NCI-H1105 treated with DMSO at 0.1 percent for 48 hours (cell line): ENCODE data around the gene CACNA1C.

ENCODE experiments used
- DNase-seq: peaks from one replicate; lab custom pipeline; 2025; lab: John Stamatoyannopoulos, UW

CACNA1C gene

GRCh38 chr12:2171672-2172426 is 119.1 kb downstream of the CACNA1C start:
- no peak for DNase-seq

DNA sequence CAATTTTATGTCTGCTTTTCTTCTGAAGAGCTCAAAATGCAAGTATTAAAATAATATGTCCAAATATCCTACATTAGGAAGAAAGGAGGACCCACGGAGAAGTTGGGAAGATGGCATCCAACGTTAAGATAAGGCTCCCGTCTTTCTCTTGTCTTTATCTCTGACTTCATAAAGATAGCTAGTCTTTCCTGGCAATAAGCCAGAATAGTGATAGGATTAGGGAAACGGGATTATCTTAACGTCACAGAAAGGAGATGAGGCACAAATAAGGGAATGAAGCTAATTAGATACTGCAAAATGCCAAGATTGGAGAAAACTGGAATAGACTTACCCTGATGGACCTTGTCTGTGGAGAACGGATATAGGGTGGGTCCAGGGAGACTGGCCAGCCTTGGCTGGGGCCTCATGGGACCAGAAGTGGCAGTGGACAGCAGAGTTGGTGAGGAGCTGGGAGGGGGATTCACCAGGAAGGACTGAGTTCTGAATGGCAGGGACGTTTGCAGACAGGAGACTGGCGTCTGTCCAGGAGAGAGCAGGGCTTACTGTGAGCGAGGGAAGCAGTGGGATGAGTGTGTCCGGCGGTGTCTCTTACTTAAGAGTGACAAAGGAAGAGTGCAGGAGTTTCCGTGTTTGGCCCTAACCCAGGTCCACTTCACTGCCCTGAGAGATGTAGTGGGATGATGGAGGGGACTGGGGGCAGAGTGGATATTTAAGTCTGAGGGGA is 119.9 kb downstream of the CACNA1C start:
- DNase-seq: no peak

DNA sequence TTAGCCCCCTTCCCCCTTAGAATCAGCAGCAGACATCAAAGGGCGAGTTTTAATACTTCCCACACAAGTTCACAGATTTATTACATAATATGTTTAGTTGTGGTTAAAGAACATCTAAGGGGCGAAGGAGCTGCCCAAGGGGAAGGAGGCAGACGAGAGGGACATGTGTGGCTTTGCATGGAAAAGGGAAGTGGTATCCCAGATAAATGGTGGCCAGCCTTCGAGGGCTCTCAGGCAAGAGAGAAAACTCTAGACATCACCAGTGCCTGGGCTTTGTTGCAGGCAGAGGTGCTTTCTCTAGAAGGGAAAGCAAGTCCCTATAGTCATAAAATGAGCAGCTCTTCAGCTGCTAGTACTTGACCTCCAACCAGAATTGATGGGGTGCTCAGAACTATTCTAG is 121.2 kb downstream of the CACNA1C start:
- no peak for DNase-seq

GRCh38 chr12:2177003-2177402 is 124.2 kb downstream of the CACNA1C start:
- DNase-seq: no peak

DNA sequence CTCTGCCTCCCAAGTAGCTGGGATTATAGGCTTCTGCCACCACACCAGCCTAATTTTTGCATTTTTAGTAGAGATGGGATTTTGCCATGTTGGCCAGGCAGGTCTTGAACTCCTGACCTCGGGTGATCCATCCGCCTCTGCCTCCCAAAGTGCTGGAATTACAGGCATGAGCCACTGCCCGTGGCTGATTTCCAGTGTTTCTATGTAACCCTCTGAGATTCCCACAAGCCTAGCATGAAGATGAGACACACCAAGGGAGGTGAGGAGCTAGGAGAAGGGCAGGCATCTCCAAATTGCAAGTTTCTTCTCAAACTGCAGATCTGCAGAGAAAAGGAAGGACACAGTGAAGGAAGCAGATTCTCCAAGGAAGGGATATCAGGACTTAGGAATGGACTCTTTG is 125.0 kb downstream of the CACNA1C start:
- no peak for DNase-seq

DNA sequence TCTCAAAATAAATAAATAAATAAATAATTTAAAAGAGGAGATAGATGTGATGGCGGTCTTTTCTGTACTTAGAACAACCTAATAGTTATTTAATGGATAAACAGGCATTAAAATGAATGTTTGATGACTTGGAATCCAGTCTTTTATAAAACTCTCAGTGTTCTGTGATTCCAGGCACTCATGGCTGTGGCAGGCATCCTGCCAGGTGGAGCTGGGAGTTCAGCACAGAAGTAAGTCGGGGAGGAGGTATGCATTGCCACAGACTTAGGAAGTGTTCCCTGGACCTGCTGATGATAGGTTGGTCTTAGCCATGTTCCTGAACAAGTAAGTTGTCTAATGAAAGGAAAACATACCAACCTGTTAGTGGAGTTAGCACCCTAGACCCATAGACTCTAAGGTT is 126.3 kb downstream of the CACNA1C start:
- no peak for DNase-seq

DNA sequence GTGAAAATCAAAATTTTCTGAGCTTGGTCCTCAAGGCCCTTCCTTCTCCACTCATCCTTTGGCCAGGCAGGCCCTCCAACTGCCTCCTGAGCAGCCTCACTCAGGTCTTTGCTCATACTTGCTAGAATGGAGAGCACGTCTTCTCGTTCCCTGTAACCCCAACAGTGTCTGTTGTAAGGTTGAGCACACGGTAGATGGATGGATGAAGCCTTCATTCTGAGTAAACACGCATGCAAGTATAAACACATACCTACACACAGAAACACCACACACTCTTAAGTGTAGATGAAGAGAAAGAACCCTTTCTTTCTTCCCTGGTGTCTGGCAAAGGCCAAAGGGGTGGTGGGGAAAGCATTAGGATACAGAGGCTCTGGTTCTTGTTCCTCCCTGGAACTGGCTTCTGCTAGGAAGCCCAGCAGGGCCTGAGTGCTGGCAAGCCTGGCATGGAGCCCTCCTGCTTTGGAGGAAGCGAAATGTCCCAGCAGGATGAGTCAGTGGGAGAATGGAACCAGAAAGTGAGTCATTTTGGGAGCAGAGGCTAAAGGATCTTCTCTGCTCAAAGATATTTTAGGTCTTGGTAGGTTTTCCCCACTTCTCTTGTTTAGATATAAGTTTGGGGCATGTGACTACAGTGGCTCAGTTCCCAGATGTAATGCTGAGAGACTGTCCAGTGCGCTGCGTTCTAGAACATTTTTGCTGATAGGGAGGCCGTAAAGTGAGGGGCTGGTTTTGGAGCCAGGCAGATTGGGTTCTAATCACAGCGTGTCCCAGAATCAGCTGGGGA is 127.4 kb downstream of the CACNA1C start:
- no peak for DNase-seq

DNA sequence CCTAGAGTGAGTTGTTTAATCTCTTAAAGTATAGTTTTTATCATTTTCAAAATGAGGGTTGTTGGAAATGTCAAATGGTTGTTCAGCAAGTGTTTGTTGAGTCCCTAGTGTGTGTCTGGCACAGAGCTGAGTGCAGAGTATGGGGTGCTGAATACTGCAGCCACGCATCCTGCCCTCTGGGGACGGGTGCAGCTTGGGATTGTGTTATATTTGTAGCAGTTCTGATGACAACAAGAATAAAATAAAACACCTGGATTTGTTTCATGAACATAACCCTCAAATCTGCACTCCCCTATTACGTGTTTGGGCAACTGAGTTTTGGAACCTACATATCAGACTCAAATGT is 127.9 kb downstream of the CACNA1C start:
- no peak for DNase-seq

- DNase-seq: no peak
Measured at GRCh38 chr12:2183556-2184541, 131.1 kb downstream of the CACNA1C start.

- DNase-seq: no peak
Measured at GRCh38 chr12:2185751-2186341, 133.1 kb downstream of the CACNA1C start.

- DNase-seq: no peak
Measured at GRCh38 chr12:2187195-2187945, 134.6 kb downstream of the CACNA1C start.

DNA sequence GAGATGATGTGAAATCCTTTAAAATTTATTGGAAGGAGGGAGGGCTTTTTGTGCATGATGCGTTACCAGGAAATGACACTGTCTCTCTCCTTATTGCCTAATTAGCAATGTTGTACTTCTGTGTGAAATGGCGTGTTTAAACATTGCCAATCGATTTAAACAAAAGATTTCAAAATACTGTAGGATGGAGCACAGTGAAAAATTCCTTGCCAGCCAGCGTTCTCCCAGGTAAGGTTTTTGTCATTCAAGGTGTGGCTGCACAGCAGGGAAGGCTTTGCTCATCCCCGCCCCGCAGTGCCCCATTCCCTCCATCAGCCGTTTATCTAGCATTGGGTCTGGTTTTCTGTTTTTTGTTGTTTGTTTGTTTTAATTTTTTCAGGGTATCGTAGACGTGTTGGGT is 137.3 kb downstream of the CACNA1C start:
- DNase-seq: no peak

DNA sequence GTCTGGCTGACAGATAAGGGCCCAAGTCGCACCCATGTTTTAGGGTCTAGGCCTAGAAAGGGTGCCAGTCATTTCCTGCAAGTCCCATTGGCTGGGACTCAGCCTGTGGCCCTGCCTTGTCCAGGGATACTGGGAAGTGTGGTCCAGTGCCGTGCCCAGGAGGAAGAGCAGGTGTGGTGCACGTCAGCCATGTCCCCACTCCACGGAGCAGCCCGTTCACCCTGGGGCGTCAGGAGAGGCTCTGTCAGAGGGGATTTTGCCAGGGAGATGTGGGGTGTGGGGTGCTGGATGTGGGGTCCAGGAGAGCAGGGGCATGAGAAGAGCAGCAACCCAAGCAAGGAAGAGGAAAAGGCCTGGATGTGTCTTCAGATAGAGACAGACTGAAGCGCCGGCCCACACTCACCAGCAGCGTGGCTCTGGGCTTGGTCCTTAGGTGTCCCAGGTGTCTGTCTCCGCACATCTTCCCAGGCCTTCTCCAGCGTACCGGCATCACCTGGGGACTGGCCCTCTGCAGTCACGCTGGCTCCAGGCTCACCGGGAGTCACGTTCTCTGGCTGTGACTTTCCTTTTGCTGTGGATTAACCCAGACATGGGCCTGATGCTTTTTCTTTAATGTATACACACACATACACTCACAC is 138.2 kb downstream of the CACNA1C start:
- DNase-seq: no peak

DNA sequence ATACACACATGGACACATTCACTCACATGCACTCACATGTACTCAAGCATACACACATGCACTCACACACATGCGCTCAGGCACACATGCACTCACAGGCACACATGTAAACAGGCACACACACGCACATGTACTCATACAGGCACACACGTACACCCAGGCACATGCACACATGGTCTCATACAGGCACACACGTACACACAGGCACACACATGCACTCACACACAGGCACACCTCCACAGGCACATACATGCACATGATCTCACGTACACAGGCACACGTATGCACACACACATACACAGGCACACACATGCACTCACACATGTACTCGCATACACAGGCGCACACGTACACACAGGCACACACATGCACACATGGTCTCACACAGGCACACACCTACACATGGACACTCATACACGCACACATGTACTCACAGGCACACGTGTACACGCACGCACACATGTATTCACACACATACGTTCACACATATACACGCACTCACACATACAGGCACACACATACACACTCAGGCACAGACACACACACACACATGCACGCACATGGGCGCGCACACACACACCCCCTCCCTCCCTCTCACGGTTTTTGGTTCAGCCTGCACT is 138.9 kb downstream of the CACNA1C start:
- no peak for DNase-seq

- DNase-seq: no peak
Measured at GRCh38 chr12:2192231-2192630, 139.4 kb downstream of the CACNA1C start.

DNA sequence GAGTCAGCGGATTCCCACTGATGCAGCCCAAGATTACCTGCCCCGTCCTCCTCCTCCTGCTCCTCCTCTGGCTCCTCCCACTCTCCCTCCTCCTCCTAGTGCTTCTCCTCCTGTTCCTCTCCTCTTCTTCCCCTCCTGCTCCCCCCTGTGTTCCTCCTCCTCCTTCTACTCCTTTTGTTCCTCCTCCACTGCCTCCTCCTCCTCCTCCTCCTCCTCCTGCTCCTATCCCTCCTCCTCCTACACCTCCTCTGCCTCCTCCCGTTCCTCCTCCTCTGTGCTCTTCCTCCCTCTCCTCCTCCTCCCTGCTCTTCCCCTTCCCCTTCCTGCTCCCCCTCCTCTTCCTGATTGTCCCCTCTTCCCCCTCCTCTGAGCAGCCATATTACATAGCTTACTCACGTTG is 141.3 kb downstream of the CACNA1C start:
- DNase-seq: no peak

GRCh38 chr12:2194571-2194970 is 141.8 kb downstream of the CACNA1C start:
- no peak for DNase-seq

DNA sequence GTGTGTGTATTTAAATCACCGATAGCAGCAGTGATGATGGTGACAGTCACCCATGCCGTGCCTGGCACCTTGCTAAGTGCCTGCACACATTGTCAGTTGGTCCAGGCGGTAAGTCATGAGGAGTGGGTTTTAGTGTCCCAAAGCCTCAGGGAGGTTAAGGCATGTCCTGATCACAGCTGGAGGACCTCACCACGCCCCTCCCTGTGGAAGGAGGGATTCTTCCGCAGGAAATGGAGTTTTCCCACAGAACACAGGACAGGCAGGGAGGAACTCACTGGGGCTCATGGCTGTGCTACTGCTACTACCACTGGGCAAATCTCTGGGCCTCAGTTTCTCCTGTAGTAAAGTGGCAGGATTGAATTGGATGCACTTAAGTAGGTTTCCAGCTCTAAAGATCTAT is 142.3 kb downstream of the CACNA1C start:
- no peak for DNase-seq

- DNase-seq: no peak
Measured at GRCh38 chr12:2198005-2198501, 145.3 kb downstream of the CACNA1C start.
